Brain pericyte (primary cell): Measurements from ENCODE around the gene TANGO2.

Experiments used
- DNase-seq: peaks from one replicate; pipeline ENCODE4 v3.0.0-alpha.2; 2012; ENCODE audit warnings: low read depth, low spot score

The TANGO2 gene

DNA sequence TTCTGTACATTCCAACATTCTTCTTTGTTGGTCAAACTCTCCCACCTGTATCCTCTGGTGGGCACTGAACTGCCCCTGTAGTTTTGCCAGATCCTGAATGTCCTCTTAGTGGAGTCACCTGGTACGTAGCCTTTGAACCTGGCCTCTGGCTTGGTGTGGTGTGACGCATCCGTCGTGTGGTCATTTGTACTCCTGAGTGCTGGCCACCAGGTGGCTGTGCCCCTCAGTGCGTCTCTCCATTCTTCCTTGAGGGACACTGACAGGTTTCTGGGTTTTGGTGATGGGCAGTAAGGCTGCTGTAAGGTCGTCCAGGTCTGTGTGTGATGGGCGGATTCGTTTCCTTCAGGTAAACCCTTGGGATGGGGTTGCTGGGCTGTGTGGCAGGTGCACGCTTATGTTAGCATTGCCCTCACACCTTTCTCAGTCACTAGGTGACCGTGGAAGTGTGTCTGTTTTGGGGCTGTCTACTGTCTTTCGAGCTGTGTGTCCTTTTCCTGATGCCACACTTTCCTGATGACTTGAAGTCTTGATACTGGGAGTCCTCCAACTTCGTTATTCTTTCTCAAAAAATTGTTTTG lies 81.4 kb downstream of the TANGO2 start:
- DNase-seq: no peak

- DNase-seq: no peak
Measured at GRCh38 chr22:20105456-20106204, 84.7 kb downstream of the TANGO2 start.

- DNase-seq: no peak
Measured at GRCh38 chr22:20106205-20106848, 85.4 kb downstream of the TANGO2 start.

DNA sequence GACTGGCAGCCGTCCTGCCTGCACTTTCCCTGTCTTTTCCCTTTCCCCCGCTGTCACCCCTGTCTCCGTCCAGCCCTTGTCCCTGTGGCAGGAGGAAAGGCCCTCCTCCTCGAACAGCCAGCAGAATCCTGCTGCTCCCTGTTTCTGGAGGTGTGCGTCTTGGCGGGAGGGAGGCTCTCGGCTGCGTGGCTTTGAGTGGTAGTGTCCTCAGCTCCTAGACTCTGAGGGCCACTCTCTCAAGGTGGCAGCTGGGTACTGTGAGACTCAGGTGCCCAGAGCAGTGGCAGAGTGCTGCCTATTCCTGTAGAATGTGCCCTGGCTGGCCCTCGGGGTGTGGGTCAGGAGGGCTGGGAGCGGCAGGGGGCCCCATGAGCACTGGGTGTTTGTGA lies 85.9 kb downstream of the TANGO2 start:
- no peak for DNase-seq

GRCh38 chr22:20107471-20107901 lies 86.6 kb downstream of the TANGO2 start:
- no peak for DNase-seq

DNA sequence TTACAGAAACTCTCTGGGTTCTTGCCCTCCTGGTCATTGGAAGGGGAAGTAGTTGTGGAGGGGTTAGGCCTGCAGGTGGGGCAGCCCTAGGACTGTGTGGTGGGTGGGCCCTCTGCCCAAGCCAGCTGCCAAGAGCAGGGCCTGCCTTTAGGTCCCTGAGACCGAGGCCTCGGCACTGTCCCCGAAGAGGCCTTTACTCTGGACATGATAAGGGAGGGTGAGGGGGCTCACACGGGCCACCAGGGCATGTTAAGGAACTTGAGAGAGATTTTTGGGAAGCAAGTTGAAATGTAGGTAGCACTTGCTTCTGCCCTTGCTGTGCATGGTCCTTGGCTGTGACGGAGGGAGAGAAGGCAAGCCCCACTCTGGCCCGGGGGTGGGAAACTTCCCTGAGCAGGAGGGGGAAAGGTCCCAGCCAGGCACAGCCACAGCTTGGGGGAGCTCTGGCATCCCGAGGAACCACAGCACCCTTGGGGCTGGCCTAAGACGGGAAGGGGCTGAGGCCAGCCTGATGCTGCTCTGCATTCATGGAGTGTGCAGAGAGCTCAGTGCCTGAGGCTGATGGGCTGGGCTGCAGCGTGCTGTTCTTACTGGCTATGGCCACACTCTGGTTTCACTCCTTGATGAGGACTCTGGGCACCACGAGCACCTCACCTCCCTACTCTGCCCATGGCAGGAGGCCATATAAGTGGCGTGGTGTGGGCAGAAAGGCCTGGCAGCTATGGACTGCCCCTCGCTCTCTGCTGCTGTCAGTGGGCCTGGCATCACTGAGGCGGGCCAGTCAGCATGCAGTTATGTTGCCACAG lies 87.2 kb downstream of the TANGO2 start:
- DNase-seq: no peak

GRCh38 chr22:20108757-20109230 lies 87.9 kb downstream of the TANGO2 start:
- DNase-seq: no peak

DNA sequence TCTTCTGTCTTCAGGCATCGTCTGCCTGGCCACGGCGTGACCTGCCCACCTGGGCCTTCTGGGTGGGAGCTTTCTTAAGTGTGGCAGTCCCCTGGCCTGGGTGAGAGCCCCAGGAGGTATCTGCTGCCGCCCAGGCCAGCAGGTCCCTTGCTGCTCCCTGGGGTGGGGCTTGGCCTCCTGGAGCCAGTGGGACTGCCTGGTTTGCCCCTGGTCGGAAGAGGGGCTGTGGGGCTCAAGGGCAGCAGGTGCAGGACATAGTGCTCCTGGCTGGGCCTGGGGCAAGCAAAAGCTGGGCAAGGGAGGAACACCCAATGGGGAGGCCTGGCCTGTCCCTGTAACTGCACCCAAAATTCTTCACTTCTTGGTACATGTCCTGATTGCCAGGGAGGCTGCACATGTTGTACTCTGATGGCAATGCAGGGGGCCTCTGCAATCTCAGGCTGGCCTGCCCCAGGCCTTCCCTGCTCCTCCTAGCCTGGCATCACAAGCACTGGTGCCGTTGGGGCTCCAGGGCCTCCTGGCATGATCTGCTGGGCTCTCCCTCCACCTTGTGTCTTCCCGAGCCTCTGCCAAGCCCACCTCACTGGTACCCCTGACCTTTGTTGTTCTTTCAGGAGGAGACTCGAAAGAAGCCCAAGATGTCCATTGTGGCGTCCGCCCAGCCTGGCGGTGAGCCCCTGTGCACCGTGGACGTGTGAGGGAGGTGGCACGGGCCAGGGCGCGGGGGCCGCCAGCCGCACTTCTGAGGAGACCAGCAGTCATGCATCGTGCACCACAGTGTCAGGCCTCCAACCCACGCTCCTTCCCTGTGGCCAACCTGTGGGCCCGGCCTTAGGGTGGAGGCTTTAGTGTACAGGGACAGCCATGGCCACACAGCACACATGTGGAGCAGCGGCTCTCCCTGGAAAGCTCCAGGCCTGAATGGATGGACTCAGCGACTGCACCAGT lies 88.8 kb downstream of the TANGO2 start:
- no peak for DNase-seq

- no peak for DNase-seq
Measured at GRCh38 chr22:20110359-20110985, 89.6 kb downstream of the TANGO2 start.

DNA sequence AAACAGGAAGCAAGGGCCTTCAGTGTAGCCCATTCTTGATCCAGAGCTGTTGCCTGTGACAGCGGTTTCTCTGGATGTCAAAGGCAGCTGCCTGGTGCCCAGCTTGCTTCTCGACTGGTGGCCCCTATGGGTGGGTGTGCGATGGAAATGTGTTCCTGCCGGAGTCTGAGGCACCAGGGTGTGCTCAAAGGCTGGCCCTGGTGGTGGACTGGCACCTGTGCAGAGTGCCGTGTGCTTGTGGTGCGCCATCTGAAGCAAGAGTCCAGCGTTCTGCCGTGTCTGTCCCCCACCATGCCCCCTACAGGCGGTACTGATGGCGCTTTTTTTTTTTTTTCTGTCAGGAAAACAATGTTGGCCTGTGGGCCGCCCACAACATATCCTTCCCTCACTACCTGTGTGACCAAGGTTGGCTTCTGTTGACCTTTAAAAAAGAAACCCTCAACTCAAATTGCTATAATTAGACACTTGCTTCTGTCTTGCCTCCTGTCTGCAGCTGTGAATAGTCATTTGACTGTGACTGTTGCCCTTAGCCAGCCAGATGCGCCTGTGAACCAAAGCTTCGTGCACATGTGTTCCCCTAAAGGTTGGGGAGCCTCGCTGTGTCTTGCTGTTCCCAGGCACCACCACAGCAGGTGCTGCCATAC lies 90.3 kb downstream of the TANGO2 start:
- no peak for DNase-seq

DNA sequence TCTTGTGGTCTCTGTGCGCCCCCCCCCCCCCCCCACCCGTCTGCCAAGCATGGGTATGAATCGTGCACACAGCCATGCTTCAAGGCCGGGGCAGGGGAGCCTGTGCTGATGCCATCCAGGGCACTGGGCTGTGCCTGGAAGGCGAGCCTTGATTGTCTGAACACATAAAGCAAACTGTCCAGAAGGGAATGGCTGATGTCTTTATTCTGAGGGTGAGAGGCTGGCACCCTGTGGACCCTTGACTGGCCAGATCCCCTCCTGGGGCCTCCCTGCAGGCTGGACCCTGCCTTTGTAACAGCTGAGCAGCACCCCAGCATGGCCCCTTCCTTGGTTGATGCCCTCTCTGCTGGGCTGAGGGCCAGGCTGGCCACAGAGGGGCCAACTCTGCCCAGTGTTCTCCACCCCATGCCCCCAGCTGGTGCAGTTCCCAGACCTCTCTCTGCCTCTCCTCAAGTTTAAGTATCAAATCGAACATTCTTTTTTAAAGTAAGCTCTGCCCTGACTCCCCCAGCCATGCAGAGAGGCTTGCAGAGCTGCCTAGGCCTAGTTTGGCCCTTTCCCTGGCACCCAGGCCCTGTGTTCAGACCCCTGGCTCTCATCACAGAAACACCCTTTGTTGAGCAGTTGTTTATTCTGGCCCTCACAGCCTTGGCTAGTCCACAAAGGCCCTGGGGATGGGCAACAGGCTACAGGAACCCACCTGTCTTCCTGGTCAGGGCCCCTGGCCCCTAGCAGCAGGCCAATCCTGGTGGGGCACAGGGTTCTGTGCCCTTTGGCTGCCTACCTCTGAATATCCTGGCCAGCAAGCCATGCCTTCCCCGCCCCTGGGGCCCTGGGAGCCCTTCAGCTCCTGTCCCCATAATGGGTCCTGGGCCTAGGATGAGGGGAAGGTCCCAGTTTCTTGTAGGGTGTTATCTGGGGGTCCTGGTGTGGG lies 91.0 kb downstream of the TANGO2 start:
- DNase-seq: no peak

DNA sequence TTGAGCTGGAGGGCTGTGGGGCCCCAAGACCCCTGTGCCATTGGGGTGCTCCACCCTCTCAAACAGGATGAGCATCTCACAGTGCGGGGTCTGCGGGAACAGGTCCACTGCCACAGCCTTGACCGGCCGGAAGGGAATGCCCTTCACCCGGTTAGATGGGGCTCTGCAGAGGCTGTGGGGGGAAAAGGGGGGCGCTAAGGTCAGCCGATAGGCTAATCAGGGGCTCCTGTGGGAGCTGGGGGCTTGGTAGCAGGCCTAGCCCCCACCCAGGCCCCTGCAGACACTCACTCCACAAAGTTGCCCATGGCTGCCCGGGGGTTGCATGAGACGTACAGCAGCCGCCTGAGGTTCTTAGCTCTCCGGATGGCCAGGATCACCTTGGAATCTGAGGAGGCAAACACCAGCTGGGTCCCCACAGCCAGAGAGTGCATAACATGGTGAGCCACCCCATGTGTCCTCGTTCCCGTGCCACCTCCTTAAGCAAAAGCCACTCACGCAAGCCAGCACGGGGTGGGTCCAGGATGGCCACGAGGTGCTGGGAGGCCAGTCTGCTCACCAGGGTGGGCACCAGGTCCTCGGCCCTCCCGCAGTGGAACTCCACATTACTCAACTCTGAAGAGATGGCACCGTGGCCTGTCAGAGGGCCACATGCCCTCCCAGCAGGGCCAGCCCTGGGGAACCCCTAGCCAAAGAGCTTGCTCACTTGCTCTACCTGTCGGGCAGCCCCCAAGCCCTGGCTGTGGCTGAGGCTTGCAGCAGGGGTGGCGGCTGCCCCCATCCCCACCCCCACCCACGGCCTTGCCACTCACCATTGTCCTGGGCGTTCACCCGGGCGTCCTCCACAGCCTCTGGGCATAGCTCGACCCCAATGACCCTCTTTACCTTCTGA lies 92.0 kb downstream of the TANGO2 start:
- DNase-seq: no peak

DNA sequence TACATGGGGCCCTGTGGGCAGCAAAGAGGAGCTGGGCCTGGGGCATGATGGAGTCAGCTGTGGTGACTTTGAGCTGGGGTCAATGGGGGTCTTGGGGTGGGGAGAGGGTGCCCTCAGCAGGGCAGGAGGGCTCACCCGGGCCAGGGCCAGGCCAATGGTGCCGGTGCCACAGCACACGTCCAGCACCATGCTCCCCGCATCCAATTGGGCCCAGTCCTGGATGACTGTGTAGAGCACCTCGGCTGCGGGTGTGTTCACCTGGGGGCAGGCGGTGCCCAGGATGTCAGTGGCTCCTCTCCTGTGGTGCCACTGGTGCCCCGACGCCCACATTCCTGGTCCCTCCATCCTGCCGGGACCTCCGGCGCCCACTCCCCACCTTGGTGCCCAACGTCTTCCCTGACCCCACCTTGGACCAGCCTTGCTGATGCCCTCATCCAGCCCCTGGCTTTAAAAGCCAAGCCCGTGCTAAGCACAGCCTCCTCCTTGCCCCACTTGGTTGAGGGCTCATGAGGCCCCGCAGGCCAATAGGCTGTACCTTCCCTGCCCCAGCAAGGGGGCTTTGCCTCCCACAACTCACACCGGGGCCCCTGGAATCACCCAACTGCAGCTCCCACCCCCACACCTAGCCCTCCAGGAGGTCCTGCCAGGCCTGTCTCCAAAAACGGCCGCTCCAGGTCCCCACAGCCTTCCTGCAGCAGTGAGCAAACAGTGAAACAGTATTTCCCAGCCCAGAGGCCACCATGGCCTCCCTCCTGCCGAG lies 92.8 kb downstream of the TANGO2 start:
- no peak for DNase-seq

- no peak for DNase-seq
Measured at GRCh38 chr22:20114506-20115475, 93.9 kb downstream of the TANGO2 start.

DNA sequence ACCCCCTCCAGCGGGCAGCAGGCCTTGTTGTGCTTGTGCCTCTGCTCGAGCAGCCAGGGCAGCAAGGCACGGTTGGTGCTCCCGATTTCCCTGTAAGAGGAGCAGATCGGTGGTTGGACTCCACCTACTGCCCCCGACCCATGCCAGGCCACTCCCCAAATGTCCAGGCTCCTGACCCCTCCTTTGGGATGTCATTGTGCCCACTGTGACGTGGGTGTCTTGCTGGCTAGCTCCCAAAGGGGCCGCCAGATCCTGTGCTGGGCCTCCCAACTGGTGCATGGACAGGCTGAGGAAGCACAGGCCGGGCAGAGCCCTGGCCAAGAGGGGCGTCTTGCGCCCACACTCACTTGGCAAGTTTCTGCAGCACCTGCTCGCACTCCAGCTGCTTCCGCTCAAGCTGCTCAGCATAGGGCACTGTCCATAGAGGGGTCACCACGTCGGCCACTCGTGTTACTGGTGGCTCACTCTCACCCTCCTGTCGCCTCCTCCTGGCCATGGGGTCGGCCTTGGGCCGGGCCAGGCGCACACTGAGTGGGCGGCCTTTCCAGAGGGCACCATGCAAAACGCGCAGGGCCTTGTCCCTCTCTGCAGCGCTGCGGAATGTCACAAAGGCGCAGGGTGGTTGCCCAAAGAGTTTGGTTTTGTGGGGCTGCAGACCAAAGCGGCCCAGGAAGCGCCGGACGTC lies 94.9 kb downstream of the TANGO2 start, which contains the start of gene RANBP1:
Gene RANBP1, plus strand, starts transcription at position 414 of the 685 bp plus-strand sequence. Its CDS starts 81 bp downstream, at position 495.
- no peak for DNase-seq
